ENCODE measurements around the gene ASXL3. TPM values are rescaled to one million over a fixed set of nuclear protein-coding genes. Genes with fewer than 3 reads are reported as not detected.

The ASXL3 gene
- total RNA-seq, 6 experiments from 2014 or later: 0.12 to 4.0 (median 1.3) TPM

DNA sequence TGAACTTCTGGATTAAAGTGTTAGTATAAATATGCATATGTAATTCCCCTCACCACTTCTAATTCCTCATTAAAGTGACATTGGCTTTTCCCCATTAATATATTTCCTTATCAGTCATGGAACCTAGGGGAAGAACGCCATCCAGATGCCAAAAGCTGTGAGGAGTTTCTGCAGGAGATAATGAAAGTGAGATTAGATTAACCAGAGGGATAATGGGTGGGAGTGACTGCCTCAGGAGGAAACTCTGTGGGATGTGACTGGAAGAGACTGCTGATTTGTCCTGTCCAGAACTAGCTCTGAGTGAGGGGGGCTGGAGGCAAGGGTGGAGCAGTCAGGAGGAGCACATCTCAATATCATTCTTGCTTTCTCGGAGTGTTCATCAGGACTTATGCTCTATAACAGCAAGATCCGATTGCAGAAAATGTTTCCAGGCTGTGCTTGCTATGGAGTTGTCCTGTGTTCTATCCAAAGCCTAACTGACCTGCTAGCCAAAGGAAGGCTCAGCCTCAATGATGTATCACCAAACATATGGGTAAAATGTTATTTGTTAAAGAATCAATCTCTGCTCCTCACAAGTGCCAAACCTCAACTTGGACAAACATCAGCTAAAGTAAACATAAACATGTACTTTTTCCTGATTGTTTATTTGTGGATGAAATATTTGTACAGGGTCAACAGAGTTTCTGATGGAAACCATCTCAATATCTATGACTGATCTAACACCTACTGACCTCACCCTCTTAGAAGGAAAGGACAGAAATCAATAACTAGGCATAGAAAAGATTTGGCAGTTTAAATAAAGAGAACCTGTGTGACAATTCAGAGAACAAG lies 118.5 kb downstream of the ASXL3 start:
- H3K27ac ChIP-seq: no peak overlapping the region
- no peaks in the 10 kb centered on the region for H3K9me3 ChIP-seq
- TF ChIP-seq, protein P1, sequence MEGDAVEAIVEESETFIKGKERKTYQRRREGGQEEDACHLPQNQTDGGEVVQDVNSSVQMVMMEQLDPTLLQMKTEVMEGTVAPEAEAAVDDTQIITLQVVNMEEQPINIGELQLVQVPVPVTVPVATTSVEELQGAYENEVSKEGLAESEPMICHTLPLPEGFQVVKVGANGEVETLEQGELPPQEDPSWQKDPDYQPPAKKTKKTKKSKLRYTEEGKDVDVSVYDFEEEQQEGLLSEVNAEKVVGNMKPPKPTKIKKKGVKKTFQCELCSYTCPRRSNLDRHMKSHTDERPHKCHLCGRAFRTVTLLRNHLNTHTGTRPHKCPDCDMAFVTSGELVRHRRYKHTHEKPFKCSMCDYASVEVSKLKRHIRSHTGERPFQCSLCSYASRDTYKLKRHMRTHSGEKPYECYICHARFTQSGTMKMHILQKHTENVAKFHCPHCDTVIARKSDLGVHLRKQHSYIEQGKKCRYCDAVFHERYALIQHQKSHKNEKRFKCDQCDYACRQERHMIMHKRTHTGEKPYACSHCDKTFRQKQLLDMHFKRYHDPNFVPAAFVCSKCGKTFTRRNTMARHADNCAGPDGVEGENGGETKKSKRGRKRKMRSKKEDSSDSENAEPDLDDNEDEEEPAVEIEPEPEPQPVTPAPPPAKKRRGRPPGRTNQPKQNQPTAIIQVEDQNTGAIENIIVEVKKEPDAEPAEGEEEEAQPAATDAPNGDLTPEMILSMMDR (IDR thresholded peaks at IDR 0.05): no peak
- TF ChIP-seq POLR2A (IDR thresholded peaks at IDR 0.05): no peak
- peak; percentile 67 to 79 (median 76) for ATAC-seq
- DNase-seq: no peak
- H3K27me3 ChIP-seq: no peaks in the 10 kb centered on the region
- H3K36me3 ChIP-seq: no peaks in the 10 kb centered on the region
- intact Hi-C loops (cut with DNase I): no loop called here
- H3K4me1 ChIP-seq: peaks cover 0 to 17% (median 0%) of the 10 kb centered on the region in 4 donors
- WGBS (ENCODE audit: insufficient coverage, low coverage, low lambda C conversion rate, missing lambda C conversion rate): 44% methylated on average over 3 of the region's 3 CpGs
- no peak overlapping the region for H3K4me3 ChIP-seq

DNA sequence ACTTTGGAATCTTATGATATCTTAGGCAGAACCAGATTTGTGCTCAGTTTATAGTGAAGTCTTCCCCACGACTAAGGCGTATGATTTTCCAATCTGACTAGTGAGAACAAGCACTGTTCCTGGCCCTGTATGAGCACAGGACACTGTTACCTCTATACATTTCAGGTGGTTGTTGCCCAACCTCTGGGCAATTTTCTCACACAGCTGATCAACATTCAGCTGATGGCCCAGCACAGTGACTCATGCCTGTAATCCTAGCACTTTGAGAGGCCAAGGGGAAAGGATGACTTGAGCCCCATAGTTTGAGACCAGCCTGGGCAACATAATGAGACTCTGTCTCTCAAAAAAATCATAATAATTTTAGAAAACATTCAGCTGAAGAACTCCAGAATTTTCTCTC lies 119.5 kb downstream of the ASXL3 start:
- no peaks in the 10 kb centered on the region for H3K27me3 ChIP-seq
- H3K36me3 ChIP-seq: no peaks in the 10 kb centered on the region
- DNase-seq (no peak), ATAC-seq (peak in 1 of 4 donors; percentile 38)
- WGBS (ENCODE audit: insufficient coverage, low coverage, low lambda C conversion rate, missing lambda C conversion rate): 83% methylated on average over 1 of the region's 2 CpGs
- H3K27ac ChIP-seq: no peak overlapping the region
- H3K4me3 ChIP-seq: no peak overlapping the region
- H3K9me3 ChIP-seq: no peaks in the 10 kb centered on the region
- TF ChIP-seq, protein P1 (IDR thresholded peaks at IDR 0.05): no peak
- TF ChIP-seq POLR2A (IDR thresholded peaks at IDR 0.05): no peak
- intact Hi-C loops (cut with DNase I): no loop called here
- H3K4me1 ChIP-seq: peaks cover 0 to 17% (median 0%) of the 10 kb centered on the region in 4 donors

DNA sequence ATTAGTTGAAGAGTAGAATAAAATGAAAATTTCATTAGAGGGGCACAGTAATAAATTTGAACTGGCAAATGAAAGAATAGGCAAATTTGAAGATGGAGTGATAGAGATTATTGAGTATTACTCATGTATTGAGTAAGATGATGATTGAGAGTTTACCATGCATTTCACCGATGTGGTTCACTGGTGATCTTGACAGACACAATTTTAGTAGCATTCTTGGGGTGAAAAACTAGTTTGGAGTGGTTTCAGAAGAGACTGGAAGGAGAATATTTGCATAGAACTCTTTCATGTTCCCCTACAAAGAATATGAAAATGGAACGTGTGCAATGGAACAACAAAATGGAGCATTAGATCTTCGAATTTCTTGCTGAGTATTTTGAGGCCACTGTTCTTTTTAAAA lies 121.4 kb downstream of the ASXL3 start:
- intact Hi-C loops (cut with DNase I): no loop called here
- WGBS (ENCODE audit: insufficient coverage, low coverage, low lambda C conversion rate, missing lambda C conversion rate): 67% methylated on average over 3 of the region's 3 CpGs
- no peak for DNase-seq

DNA sequence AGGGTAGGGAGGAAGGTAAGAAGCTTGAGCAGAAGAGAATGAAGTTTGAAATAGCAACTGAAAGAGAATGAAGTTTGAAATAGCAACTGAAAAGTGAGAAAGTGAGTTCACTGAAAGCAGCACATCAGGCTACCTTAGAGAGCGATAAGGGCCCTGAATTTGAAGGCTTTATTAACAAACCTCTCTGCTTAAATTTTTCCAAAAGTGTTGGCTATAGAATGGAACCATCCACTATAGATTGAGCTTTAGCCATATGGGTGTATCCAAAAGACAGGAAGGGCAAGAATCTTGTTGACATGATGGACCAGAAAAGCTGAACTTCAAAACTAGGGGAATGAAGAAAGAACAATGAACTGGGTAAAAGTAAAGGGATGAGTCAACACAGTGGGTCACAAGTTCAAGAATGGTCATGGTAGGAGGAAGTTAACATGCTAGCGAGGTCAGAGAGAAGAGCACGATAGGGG lies 122.5 kb downstream of the ASXL3 start:
- no peaks in the 10 kb centered on the region for H3K36me3 ChIP-seq
- 73% methylated on average over 3 of the region's 3 CpGs for WGBS (ENCODE audit: insufficient coverage, low coverage, low lambda C conversion rate, missing lambda C conversion rate)
- no peaks in the 10 kb centered on the region for H3K27me3 ChIP-seq
- no peak for TF ChIP-seq POLR2A (IDR thresholded peaks at IDR 0.05)
- TF ChIP-seq, protein P1 (IDR thresholded peaks at IDR 0.05): no peak
- intact Hi-C loops (cut with DNase I): no loop called here
- DNase-seq: no peak
- H3K27ac ChIP-seq: no peak overlapping the region
- peaks cover 0 to 17% (median 0%) of the 10 kb centered on the region in 4 donors for H3K4me1 ChIP-seq
- no peaks in the 10 kb centered on the region for H3K9me3 ChIP-seq
- H3K4me3 ChIP-seq: no peak overlapping the region
- no peak for ATAC-seq

More for the DNA sequence above, 121.4 kb downstream of the ASXL3 start:
- Histone ChIP-seq H3K27me3 (no peaks in the 10 kb centered on the region), H3K4me3 (no peak overlapping the region), H3K9me3 (no peaks in the 10 kb centered on the region), H3K4me1 (peaks cover 0 to 17% (median 0%) of the 10 kb centered on the region in 4 donors), H3K36me3 (no peaks in the 10 kb centered on the region), H3K27ac (no peak overlapping the region)
- ATAC-seq: no peak
- TF ChIP-seq POLR2A (IDR thresholded peaks at IDR 0.05): no peak
- TF ChIP-seq, protein P1 (IDR thresholded peaks at IDR 0.05): no peak
